PC-9 (cell line): ENCODE data around the gene PHYHD1. TPM values are rescaled to one million over a fixed set of nuclear protein-coding genes. Genes with fewer than 3 reads are reported as not detected.

ENCODE experiments used
- BruUV-seq: library from RNA; stranded (reverse); fragments of 400-500 nt; replicated peaks from 2 replicates; lab custom pipeline; 2021; lab: Mats Ljungman, UMichigan
- CTCF ChIA-PET: fragments of 300-600 bp; sonication (Branson Sonifier 250); formaldehyde crosslinking; loops from one replicate; lab custom pipeline; 2022; ENCODE audit warnings: antibody characterized with exemption; lab: Charles Lee
- POLR2A ChIA-PET: fragments of 300-600 bp; sonication (Branson Sonifier 250); formaldehyde crosslinking; loops from one replicate; lab custom pipeline; 2022; ENCODE audit warnings: antibody characterized with exemption; ENCODE audit not compliant: unreplicated experiment; lab: Charles Lee
- DNase-seq, 2 experiments: peaks; one replicate each; pipeline versions ENCODE4 v3.0.0 to v3.0.0-alpha.2; 2015 to 2022; ENCODE audit warnings: mixed read lengths in 1 of 2
- H2AFZ ChIP-seq: fragments of 200-600 bp; sonication (generic); 2 replicates; pipeline ENCODE4 v1.8.1; 2017; ENCODE audit warnings: antibody characterized with exemption
- H3F3A ChIP-seq: fragments of 200-600 bp; sonication (generic); 2 replicates; pipeline ENCODE4 v1.8.1; 2017; ENCODE audit warnings: antibody characterized with exemption, mild to moderate bottlenecking, low read depth; ENCODE audit not compliant: insufficient read depth
- H3K27ac ChIP-seq: fragments of 200-600 bp; sonication (generic); 2 replicates; pipeline ENCODE4 v1.6.1; 2016; ENCODE audit warnings: mixed run types
- H3K27me3 ChIP-seq: fragments of 200-600 bp; sonication (generic); 2 replicates; pipeline ENCODE4 v1.6.1; 2016; ENCODE audit warnings: low read depth, mixed run types; ENCODE audit not compliant: insufficient read depth
- H3K36me3 ChIP-seq: fragments of 200-600 bp; sonication (generic); 2 replicates; pipeline ENCODE4 v1.6.1; 2016; ENCODE audit warnings: low read depth, mixed run types
- H3K4me1 ChIP-seq: fragments of 200-600 bp; sonication (generic); replicated peaks from 2 replicates; pipeline ENCODE4 v1.6.1; 2016; ENCODE audit warnings: mixed run types; ENCODE audit not compliant: insufficient read depth
- H3K4me2 ChIP-seq: fragments of 200-600 bp; sonication (generic); 2 replicates; pipeline ENCODE4 v1.6.1; 2017; ENCODE audit warnings: mixed run types
- H3K4me3 ChIP-seq: fragments of 200-600 bp; sonication (generic); 2 replicates; pipeline ENCODE4 v1.6.1; 2016; ENCODE audit warnings: mixed run types
- H3K79me2 ChIP-seq: fragments of 200-600 bp; sonication (generic); 2 replicates; pipeline ENCODE4 v1.6.1; 2017; ENCODE audit warnings: low read depth, mixed run types
- H3K9me2 ChIP-seq: fragments of 200-600 bp; sonication (generic); 2 replicates; pipeline ENCODE4 v1.8.1; 2017; ENCODE audit warnings: mild to moderate bottlenecking; ENCODE audit not compliant: insufficient read depth
- H3K9me3 ChIP-seq: fragments of 200-600 bp; sonication (generic); 2 replicates; pipeline ENCODE4 v1.8.1; 2016; ENCODE audit warnings: low read depth; ENCODE audit not compliant: insufficient read depth
- H4K20me1 ChIP-seq: fragments of 200-600 bp; sonication (generic); 2 replicates; pipeline ENCODE4 v1.8.1; 2017; ENCODE audit not compliant: insufficient read depth
- CTCF ChIP-seq: fragments of 200-600 bp; sonication (generic); conservative IDR thresholded peaks from 2 replicates; pipeline ENCODE4 v1.6.1; 2017; ENCODE audit warnings: mixed run types, antibody characterized with exemption, mild to moderate bottlenecking, moderate library complexity
- EZH2 ChIP-seq: fragments of 200-600 bp; sonication (generic); IDR thresholded peaks from 2 replicates; pipeline ENCODE4 v1.8.0; 2017; ENCODE audit warnings: antibody characterized with exemption, low read depth
- intact Hi-C: fragments of 100-400 bp; cut with micrococcal nuclease; formaldehyde crosslinking; loops from one replicate; pipeline ENCODE4 v1.10.0; 2022; ENCODE audit not compliant: unreplicated experiment
- total RNA-seq: library from RNA; stranded (reverse); gene quantifications from 2 replicates; pipeline ENCODE4 v1.2.3, GENCODE V29; 2021

Gene PHYHD1
- total RNA-seq, 1 experiment from 2014 or later, result 4.2 TPM

- peaks cover 6% of the 10 kb centered on the region; the same call in 1 of the 2 replicates for H3K4me1 ChIP-seq
- ChIA-PET CTCF (no interaction called here), POLR2A (no interaction called here)
- intact Hi-C loops, result loop anchor here (5.0 kb wide), 2 partner anchors 64 to 84 kb away; partner anchors contain the start of genes KYAT1 and LRRC8A
- no peaks in the 10 kb centered on the region for H4K20me1 ChIP-seq
- peaks cover 7% of the 10 kb centered on the region for H3F3A ChIP-seq
- no TSS peak for BruUV-seq
- H2AFZ ChIP-seq, result no peak overlapping the region
- peak overlapping the region; percentile 96; the same call in 1 of the 2 replicates for H3K4me3 ChIP-seq
- peaks cover 29% of the 10 kb centered on the region; the same call in 1 of the 2 replicates for H3K79me2 ChIP-seq
- H3K4me2 ChIP-seq, result peak overlapping the region; percentile 81
- H3K36me3 ChIP-seq, result no peaks in the 10 kb centered on the region; the same call in 1 of the 2 replicates
- H3K9me3 ChIP-seq, result no peaks in the 10 kb centered on the region
- no peak overlapping the region for H3K27ac ChIP-seq
- H3K9me2 ChIP-seq, result no peaks in the 10 kb centered on the region
- no peak for DNase-seq
- TF ChIP-seq CTCF (no peak), EZH2 (no peak)
- no peaks in the 10 kb centered on the region for H3K27me3 ChIP-seq
These were observed 25.2 kb downstream of the PHYHD1 start for GRCh38 chr9:128945798-128946501.

- ChIA-PET CTCF (no interaction called here), POLR2A (no interaction called here)
- no peaks in the 10 kb centered on the region for H3K9me3 ChIP-seq
- peaks cover 7% of the 10 kb centered on the region for H3F3A ChIP-seq
- peaks cover 6% of the 10 kb centered on the region; the same call in 1 of the 2 replicates for H3K4me1 ChIP-seq
- intact Hi-C loops, result loop anchor here (5.0 kb wide), 2 partner anchors 64 to 84 kb away; partner anchors contain the start of genes KYAT1 and LRRC8A
- no peaks in the 10 kb centered on the region; the same call in 1 of the 2 replicates for H3K36me3 ChIP-seq
- peak overlapping the region; percentile 81 for H3K4me2 ChIP-seq
- no peaks in the 10 kb centered on the region for H3K27me3 ChIP-seq
- TSS peak; percentile 50 for BruUV-seq
- H4K20me1 ChIP-seq, result no peaks in the 10 kb centered on the region
- peak overlapping the region; percentile 96 for H3K4me3 ChIP-seq
- H3K9me2 ChIP-seq, result no peaks in the 10 kb centered on the region
- TF ChIP-seq CTCF, result no peak
- TF ChIP-seq EZH2, result no peak
- peaks cover 29% of the 10 kb centered on the region; the same call in 1 of the 2 replicates for H3K79me2 ChIP-seq
- H2AFZ ChIP-seq, result peak overlapping the region; percentile 100
- DNase-seq, result no peak
- H3K27ac ChIP-seq, result no peak overlapping the region
These were observed 25.9 kb downstream of the PHYHD1 start for GRCh38 chr9:128946571-128947276.

- no peaks in the 10 kb centered on the region for H4K20me1 ChIP-seq
- peaks cover 6% of the 10 kb centered on the region; the same call in 1 of the 2 replicates for H3K4me1 ChIP-seq
- DNase-seq, result no peak
- no peak overlapping the region for H3K27ac ChIP-seq
- intact Hi-C loops, result loop anchor here (5.0 kb wide), 2 partner anchors 65 to 85 kb away; partner anchors contain the start of genes KYAT1 and LRRC8A
- H2AFZ ChIP-seq, result peak overlapping the region; percentile 100
- H3K4me2 ChIP-seq, result peak overlapping the region; percentile 81
- BruUV-seq, result no TSS peak
- H3K9me2 ChIP-seq, result no peaks in the 10 kb centered on the region
- peaks cover 7% of the 10 kb centered on the region for H3F3A ChIP-seq
- CTCF ChIA-PET, result no interaction called here
- peak overlapping the region; percentile 96 for H3K4me3 ChIP-seq
- TF ChIP-seq CTCF (no peak), EZH2 (no peak)
- H3K27me3 ChIP-seq, result no peaks in the 10 kb centered on the region
- no peaks in the 10 kb centered on the region for H3K9me3 ChIP-seq
- H3K79me2 ChIP-seq, result peaks cover 29% of the 10 kb centered on the region; the same call in 1 of the 2 replicates
- POLR2A ChIA-PET, result no interaction called here
- H3K36me3 ChIP-seq, result no peaks in the 10 kb centered on the region; the same call in 1 of the 2 replicates
These were observed 26.4 kb downstream of the PHYHD1 start for GRCh38 chr9:128947277-128947526.
